22Rv1 (cell line): ENCODE results near the gene EFNB2.

Experiments used
- CTCF ChIP-seq: fragments of 450-650 bp; IDR thresholded peaks from 2 replicates; pipeline ENCODE4 v1.5.1; 2017; ENCODE audit warnings: mild to moderate bottlenecking
- ZFX ChIP-seq: fragments of 450-650 bp; IDR thresholded peaks from 2 replicates; pipeline ENCODE4 v1.6.1; 2017; ENCODE audit warnings: antibody characterized with exemption, borderline replicate concordance

- no peak for TF ChIP-seq CTCF
- no peak for TF ChIP-seq ZFX
These were observed 43.4 kb downstream of the EFNB2 start for GRCh38 chr13:106491928-106492587.
